Stimulated activated CD4-positive, alpha-beta T cell treated with anti-CD3 and anti-CD28 coated beads, TNF-alpha, amount 100 ng/mL, for 4 hours (primary cell): ENCODE results near the gene PBX1.

Experiments
- DNase-seq, 3 experiments: peaks; one replicate each; pipeline ENCODE4 v3.0.0-alpha.2; 2020; ENCODE audit warnings: low read depth in 3 of 3

PBX1 gene

GRCh38 chr1:164863056-164863455, 304.1 kb downstream of the PBX1 start:
- no peak for DNase-seq

GRCh38 chr1:164864161-164864560, 305.2 kb downstream of the PBX1 start:
- no peak for DNase-seq

- no peak for DNase-seq
Measured at GRCh38 chr1:164865385-164865784, 306.4 kb downstream of the PBX1 start.

GRCh38 chr1:164867590-164867989, 308.6 kb downstream of the PBX1 start:
- DNase-seq = no peak

GRCh38 chr1:164868990-164869389, 310.0 kb downstream of the PBX1 start:
- no peak for DNase-seq

- no peak for DNase-seq
Measured at GRCh38 chr1:164875518-164875917, 316.5 kb downstream of the PBX1 start.

GRCh38 chr1:164876398-164877116, 317.6 kb downstream of the PBX1 start:
- DNase-seq = no peak

GRCh38 chr1:164880199-164880598, 321.2 kb downstream of the PBX1 start:
- DNase-seq = no peak

GRCh38 chr1:164880644-164881043, 321.7 kb downstream of the PBX1 start:
- DNase-seq = no peak

GRCh38 chr1:164885311-164885710, 326.3 kb downstream of the PBX1 start:
- no peak for DNase-seq

GRCh38 chr1:164886101-164886500, 327.1 kb downstream of the PBX1 start:
- DNase-seq = no peak

GRCh38 chr1:164891615-164892014, 332.6 kb downstream of the PBX1 start:
- DNase-seq = no peak

- no peak for DNase-seq
Measured at GRCh38 chr1:164895026-164895912, 336.3 kb downstream of the PBX1 start.

GRCh38 chr1:164901031-164901430, 342.0 kb downstream of the PBX1 start:
- no peak for DNase-seq
